Measurements from ENCODE around the gene MYADML2.

Gene MYADML2

DNA sequence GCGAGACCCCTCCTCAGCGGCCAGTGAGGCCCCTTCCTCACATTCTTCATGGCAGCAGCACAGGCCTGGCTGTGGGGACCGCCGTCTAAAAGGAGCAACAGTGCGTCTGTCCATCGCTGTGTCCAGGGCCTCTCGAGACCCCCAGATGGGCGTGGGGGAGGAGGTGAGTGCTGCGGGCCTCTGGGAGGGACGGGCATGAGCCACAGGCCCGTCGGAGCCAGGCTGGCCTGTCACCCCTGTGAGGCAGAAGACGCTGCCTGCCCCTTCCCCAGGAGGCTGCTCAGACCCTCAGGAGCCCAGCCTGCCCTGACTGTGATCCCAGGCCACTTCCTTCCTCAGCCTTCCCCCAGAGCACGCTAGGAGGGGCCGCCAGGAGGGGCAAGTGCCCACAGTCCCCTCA, 7.8 kb downstream of the MYADML2 start:
- no peak for DNase-seq (ENCODE audit: low spot score)

DNA sequence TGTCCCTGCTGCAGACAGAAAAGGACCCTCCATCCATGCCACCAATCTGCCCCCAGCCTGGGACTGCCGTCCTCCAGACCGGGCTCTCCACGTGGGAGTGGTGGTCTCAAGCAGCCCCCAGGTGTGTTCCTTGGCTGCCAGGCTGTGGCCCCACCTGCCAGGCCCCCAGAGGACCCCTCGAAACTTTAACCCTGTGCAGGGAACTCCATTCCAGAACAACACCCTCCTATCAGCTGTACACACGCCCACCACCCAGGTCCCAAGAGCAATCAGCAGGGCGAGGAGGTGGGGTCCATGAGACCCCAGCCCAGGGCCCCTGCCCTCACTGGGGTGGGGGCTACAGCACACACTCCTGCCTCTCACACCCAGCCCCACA, 11.3 kb downstream of the MYADML2 start:
- DNase-seq (ENCODE audit: low spot score), result no peak

DNA sequence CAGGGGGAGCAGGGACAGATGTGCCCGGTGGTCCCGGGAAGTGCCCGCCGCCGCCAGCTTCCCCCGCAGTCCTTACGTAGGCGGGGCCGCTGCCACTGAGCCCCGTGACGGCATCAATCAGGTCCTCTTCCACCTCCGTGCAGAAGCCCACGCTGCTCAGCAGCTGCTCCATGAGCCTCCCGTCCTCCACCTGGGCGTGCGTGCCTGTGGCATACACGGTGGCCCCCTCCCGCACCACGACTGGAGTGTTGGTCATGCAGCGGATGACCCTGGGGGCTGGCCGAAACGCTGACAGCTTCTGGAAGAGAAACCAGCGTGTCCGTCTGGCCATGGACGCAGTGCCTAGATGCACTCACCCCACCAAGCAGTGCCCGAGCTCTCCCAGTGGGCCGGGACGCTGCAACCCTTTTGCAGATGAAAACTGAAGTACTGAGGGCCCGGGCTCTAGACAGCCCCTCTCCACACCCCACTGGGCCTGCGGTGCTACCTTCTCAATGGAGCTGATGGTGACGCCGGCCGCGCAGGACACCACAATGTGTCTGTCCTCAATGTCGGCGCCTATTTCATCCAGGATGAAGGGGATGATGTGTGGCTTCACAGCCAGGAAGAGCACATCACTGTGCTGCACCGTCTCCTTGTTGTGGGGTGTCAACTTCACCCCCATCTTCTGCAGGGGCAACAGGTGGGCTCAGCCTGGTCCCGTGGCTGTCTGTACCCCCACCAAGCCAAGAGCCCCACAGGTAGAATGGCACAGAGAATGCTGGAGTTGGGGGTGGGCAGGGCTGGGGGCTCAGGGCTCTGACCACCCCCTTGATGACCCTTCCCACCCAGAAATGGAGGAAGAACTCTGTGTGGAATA, 12.0 kb downstream of the MYADML2 start:
- no peak for DNase-seq (ENCODE audit: low spot score)

DNA sequence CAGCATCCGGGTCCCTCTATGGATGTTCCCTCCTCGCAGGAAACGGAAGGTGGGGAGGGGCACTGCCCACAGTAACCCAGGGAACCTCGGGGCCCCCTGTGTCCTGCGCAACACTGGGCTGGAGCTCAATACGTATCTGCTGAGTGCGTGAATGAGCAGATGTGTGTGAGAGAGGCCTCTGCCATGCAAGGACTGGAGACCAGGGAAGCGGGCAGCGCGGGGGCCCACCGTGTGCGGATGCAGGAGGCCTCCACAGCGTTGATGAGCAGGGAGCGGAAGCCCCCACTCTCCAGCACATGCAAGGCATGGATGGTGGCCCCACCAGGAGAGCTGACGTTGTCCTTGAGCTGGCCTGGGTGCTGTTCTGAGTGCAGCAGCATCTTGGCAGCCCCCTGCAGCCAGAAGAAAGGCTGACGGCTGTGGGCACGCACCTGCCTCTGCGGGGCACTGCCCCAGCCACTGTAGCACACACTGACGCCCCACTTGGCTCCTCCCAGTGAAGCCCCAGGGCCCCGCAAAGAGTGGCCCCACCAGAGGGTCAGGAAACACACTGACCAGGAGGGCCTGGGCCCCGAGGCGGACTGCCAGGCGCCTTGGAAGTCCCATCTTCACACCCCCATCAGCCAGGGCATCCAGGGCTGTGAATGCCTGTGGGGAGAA, 12.8 kb downstream of the MYADML2 start:
- no peak for DNase-seq (ENCODE audit: low spot score)

DNA sequence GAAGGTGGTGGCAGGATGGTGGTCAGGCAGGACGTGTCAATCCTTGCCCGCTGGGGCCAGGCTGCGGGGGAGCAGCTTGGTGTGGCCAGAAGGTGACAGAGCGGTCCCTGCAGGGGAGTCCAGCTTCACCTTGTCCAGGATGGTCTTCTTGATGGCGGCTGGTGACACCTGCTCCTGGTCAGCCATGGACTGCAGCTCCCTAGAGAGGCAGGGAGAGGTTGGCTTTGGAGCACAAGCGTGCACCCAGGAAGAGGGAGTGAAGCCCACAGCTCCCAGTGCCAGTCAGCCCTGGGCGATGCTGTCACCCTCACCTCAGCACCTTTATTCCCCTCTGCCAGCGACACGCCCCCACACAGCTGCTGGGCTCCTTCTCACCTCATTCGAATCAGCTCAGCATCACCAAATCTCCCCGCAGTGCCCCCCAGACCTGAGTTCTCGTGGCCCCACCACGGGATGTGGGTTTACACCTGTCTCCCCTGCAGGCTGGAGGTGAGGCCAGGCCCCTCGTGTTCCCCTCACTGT, 13.8 kb downstream of the MYADML2 start:
- DNase-seq (ENCODE audit: low spot score), result no peak

DNA sequence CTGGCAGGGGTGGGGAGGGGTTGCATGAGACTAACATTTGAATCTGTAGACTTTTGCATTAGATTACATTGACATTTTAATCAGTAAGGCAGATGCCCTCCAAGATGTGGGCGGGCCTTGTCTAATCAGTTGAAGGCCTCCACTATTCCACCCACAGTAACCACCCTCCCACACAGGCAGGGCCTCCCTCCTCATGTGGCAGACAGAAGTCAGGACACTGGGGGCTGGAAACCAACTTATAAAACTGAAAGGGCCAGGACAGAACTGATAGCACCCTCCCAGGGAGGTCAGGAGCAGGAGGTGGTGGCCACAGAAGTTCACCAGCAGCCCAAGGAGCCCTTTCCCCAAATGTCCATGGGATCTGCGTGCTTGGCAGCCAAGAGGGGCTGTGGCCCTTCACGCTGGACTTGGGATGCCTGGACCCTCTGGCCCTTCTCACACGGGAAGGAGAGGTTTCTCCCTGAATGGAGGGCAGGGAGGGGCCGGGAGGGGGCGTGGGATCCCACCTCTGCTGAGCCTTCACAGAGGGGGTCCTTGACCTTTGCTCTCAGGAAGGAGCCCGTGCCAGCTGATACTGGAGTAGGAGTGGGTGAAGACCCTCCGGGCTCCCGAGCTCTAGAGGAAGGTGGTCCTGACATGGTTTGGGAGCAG, 14.6 kb downstream of the MYADML2 start:
- DNase-seq (ENCODE audit: low spot score), result no peak

DNA sequence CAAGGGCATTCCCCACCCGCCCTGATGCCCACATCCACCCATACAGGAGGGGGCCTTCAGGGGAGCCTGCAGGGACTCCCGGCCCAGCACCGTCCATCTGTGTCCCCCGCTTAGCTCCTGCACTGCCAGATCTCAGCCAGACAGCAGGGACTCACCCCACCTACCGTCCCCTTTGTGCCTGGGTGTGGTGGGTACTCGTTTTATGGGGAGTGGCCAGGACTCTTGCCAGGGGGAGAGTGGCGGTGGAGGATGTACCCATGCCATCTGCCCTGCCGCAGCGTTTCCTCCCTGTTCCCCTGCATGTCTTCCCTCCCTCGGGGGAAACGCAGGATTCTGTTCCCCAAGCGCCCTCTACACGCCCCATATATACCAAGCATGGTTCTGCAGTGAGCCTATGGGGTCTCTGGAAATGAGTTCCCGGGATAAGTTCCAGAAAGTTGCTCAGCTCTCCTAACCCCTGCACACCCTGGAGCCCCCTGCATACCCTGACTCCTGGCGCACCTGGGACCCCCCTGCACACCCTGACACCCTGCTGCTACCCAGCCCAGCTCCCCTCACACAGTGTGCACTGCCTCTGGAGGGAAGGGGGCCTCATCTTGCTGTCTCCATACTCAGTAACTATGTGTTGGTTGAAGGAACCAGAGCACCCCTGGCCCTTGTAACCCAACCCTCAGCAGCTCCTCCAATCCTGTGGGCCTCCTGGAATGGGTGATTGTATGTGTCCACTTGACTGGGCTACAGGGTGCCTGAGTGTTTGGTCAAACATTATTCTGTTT, 15.3 kb downstream of the MYADML2 start:
- no peak for DNase-seq (ENCODE audit: low spot score)

DNA sequence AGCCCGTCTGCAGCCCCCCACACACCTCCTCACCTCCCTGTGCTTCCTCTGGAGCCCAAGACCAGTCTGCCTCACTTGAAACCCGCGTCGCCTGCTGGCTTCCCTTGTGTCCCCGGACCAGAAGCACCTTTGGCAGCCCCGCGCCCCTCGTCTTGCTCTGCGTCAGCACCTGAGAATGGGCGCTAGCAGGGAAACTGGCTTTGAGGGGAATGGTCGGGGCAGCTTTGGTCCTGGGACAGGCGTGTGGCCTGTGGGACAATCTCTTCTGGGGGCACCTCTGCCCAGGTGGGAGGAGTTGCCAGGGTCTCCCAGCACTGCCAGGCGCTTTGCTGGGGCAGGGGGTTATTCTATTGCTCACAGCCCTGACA, 15.9 kb downstream of the MYADML2 start:
- DNase-seq (ENCODE audit: low spot score), result no peak

DNA sequence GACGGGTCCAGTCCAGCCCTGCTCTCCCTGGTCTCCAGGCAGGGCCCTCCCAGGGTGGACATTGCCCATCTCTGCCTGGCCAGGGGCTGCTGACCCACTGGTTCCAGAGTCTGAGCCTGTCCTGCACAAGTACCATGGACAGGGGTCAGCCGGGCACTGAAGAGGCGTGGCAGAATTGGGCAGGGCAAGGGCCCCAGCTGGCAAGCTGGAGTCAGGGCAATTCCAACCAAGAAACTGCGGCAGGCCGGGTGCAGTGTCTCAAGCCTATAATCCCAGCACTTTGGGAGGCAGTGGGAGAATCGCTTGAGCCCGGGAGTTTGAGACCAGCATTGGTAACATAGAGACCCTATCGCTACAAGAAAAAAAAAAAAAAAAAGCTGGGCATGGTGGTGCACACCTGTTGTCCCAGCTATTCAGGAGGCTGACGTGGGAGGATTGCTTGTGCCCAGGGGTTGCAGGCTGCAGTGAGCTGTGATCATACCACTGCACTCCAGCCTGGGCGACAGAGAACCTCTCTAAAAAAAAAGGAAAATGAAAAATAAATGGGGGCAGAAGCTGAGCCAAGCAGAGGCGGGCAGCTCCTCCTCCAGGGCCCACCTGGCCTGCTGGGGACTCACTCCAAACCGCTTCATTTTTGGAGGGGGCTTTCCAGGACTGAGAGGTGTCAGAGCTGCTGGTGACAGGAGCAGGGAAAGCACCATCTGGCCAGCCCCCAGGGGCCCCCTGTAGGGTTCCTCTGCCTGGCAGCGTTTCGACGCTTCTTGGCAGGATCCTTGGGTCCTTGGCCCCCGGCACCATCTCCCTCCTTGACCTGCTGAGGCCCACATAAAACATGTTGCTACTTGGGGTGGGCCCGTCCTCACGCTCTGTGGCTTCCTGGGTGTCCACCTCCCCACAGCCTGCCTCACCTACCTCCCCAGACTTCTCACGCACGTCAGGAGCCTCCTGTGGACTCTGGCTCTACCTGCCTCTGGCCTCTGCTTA, 16.6 kb downstream of the MYADML2 start:
- no peak for DNase-seq (ENCODE audit: low spot score)

DNA sequence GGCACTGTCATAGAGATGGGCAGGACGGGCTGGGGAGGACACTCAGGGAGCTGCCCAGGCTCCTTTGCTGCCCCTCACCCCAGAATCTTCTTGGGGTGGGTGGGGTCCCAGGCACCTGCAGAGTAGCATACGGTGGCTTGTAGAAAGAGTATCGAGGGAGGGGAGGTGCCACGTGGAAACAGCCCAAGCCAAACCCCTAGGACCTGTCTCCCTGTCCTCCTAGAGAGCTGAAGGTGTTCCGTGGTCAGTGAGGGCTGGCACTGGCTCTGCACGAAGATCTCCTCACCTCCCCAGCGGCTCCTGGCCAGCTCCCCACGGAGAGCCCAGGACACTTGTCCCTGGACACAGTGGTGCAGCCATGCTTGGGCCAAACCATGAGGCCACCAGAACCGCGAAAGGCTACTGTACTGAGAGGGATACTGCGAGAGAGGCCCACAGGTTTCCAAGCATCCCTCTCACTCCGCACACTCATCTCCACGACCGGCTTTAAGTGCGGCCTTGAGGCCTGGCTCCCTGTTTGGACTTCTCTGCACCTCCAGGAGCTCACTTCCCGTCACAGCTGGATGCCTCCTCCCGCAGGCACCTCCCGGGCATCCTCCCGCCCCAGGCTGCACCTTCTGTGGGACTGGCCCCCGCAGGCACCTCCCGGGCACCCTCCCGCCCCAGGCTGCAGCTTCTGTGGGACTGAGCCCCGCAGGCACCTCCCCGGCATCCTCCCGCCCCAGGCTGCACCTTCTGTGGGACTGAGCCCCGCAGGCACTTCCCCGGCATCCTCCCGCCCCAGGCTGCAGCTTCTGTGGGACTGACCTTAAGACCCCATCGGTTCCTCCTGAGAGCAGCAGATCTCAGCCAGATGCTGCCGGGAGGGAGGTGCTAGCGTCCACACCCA, 17.5 kb downstream of the MYADML2 start:
- DNase-seq (ENCODE audit: low spot score), result no peak

DNA sequence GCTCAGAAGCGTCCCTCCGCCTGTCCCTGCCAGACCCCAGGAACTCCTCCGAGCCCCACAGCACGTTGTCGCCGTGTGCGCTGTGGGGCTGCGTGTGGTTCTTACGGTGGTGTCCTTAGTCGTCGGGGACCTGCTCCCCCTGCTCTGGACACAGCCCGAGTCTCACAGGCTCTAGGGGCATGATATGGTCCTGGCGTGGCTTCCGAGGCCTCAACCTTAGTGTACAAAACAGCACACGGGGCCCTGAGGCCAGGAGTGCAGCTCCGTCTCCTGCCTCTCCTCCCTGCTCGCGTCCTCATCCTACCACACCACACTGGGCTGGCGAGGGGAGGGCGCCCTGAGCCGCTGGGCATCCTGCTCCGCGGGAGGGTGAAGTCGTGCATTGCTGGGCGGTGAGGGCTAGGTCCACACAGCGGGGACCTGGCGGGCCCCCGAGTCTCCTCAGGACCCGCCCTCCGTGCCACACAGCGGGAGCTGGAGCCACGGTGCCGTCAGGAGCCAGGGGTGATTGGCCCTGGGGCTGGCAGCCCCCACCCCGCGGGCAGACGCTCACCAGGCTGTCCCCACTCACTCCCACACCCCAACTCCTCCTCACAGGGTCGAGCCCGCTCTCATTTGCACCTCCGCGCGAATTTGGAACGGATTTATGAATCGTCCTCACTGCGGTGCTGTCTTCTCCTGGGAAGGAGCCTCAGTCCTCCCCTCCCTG, 18.3 kb downstream of the MYADML2 start:
- DNase-seq (ENCODE audit: low spot score), result no peak

DNA sequence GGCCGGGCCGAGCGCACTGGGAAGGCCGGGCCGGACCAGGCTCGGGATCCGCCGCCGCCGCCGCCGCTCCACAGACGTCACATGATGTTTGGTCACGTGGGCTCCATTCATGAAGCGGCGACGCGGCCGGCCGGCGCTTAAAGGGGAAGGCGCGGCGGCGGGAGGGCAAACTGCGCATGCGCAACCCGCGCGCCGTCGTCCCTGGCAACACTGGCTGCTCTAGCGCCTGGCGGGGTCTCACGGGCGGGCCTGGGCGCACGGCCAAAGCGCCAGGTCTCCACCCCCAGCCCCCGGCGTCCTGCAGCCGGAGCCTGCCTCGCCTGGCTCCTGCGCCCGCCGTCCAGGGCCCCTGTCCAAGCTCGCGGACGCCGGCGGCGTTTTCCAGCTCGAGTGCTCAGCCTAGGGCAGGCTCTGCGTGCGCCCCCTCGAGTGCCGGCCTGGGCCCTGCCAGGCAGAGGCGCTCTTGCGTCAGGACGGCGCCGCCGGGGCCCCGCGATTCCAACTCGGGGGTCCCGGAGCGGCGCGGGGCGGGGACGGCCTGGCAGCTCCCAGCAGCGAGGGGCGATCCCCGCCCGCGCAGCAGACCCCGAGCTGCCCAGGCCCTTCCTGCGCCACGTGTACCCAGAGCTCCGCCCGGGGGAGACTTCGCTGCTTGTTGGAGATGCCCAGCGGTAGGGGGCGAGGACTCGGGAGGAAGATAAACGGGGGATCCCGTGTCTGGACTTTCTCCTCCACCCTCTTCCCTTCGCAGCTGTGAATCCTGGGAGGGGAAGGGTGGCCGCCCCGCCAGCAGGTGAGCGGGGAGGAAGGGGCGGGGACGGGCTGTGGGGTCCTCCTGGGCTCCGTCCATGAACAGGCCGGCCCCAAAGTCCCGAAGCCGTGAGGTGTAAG, 19.1 kb downstream of the MYADML2 start, which contains the start of gene MAFG:
Gene MAFG, minus strand, starts transcription at position 83 of the 891 bp plus-strand sequence. CDS start 4,550 bp downstream, outside the sequence.
- peak; percentile 88 for DNase-seq (ENCODE audit: low spot score)

DNA sequence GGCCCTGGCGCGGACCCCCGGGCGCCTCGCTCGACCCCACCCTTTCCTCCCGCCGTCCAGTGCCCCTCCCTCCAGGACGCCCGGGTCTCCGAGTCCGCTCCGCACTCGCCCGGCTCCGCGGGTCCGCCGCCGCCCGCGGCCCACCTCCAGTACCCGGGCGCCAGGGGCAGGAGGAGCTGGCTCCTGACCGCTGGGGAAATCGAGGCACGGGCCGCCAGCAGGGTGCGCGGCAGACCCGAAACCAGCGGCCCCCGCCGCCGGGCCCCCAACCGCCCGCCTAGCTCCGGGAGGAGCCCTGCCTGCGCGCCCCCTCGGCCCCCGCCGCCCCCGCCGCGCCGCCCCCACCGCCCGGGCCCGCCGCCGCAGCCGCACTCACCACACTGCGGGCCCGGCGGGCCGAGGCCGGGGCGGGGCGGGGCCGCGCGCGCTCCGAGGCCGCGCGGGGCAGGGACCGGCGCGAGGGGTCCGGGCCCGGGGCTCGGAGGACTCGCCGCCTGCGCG, 19.8 kb downstream of the MYADML2 start:
- DNase-seq (ENCODE audit: low spot score), result no peak

DNA sequence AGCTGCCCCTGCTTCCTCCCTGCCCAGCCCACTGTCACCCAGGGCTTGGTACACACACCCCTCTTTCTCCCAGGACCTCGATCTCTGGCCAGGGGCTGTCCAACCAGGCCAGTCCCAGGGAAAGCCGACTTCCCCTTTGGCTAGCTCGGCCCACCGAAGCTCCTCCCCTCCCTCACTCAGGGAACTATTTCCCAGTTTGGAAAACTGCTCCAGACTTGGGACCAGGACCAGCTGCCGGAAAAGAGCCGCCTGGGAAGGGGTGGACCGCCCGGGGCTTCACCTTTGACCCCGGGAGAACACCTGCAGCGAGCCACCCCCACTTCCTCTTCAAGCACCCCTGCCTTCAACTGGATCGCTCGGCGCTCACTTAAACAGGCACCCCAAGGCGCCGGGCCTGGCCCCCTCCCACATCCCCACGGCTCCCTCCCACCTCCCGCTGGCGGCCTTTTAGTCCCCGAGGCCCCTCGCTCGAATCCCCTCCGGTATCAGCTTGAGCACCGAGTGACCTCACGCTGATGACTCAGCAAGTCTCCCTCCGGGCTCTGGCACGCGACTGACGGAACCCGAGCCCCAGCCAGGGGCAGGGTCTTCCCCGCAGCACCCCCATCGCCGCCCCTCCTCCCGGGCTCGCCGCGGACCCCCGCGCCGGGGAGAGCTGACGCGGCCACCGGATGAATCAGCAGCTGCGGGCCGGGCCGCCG, 20.4 kb downstream of the MYADML2 start:
- DNase-seq (ENCODE audit: low spot score), result peak; percentile 72

DNA sequence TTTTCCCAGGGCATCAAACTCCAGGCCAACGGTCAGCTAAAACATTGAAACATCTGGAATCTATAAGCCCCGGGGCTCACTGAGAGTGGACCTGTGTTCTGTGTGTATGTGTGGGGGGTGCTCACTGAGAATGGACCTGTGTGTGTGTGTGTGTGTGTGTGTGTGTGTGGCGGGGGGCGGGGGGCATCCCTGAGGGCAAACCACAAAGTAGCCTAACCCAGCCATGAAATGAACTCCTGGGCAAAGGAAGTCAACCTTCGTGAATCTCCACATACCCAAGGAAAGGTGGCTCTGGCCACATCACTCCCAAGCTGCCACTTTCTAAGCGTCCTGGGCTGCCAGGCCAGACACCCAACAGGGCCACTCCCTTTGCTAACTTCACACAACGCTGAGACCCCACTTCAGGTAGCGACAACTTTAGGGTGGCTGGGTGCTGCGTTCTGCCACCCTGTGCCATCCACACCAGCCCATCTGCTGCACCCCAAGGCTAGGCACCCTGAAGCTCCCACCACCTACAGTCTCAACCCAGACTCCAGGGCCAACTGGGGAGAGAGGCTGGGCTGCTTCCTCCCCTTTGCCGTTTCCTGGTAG, 21.1 kb downstream of the MYADML2 start:
- no peak for DNase-seq (ENCODE audit: low spot score)

DNA sequence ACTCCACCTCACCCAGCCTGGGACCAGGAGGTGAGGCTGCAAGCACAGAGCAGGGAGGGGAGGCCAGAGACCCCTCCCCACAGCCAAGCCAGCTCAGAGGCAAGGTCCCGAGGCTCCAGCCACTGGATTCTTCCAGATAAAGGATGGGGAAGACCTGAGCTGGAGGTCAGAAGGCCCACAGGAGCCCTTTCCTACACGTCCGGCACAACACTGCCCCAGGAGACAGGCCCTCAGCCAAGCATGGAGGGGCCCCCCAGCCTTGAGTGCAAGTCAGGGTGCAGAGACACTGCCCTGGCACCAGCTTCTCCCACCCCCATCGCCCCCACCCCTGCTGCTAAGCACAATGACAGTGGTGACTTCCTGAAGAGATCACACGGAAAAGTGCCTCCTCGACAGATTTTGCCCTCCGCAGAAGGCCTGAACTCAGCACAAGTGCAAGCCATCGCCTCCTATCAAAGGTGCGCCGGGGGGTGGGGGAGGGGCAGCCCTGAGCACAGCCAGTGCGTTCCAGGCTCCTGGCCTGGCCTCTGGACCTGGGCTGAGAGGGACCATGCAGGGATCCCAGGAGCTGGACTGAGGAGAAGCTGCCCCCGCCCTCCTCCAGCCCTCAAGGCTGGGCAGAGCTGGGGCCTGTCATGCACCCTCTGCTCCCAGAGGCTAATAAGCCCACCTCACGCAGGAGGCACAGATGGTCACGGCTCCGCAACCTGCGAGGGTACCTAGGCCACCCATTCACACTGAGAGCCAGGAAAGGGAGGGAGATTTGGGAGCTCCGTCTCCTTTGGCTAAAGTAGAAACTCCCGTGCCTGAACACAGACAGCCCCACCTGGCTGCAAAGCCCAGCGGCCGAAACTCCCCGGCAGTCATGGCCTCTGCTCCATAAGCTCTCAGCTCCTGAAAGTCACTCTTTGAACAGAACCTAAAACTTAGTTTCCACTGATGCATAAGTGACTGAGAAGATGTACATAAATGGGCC, 22.2 kb downstream of the MYADML2 start:
- no peak for DNase-seq (ENCODE audit: low spot score)
